ENCODE measurements around the gene RAD51B.
A peak's percentile ranks its signal among the peaks of the same experiment; 100 is the strongest.

RAD51B gene

GRCh38 chr14:68308726-68309520, 489.3 kb downstream of the RAD51B start:
- no peak for DNase-seq
- H3K4me3 Mint-ChIP-seq = no peak overlapping the region
- no peak for ATAC-seq (replicated peaks)

GRCh38 chr14:68309616-68310015, 490.0 kb downstream of the RAD51B start:
- no peak for ATAC-seq (replicated peaks)
- H3K4me1 Mint-ChIP-seq (ENCODE audit: low read depth in 2 of 2) = peaks cover 0 to 6% of the 10 kb centered on the region in 2 donors

More at GRCh38 chr14:68308726-68309520, 489.3 kb downstream of the RAD51B start:
- no peaks in the 10 kb centered on the region for H3K27me3 Mint-ChIP-seq
- H3K9me3 Mint-ChIP-seq = no peaks in the 10 kb centered on the region
- no peaks in the 10 kb centered on the region for H3K36me3 Mint-ChIP-seq (ENCODE audit: insufficient read depth)
- peaks cover 0 to 6% of the 10 kb centered on the region in 2 donors for H3K4me1 Mint-ChIP-seq (ENCODE audit: low read depth in 2 of 2)
- no peak overlapping the region for H3K27ac Mint-ChIP-seq

GRCh38 chr14:68312300-68312699, 492.7 kb downstream of the RAD51B start:
- DNase-seq (no peak), ATAC-seq (replicated peaks) (no peak)
- no peak overlapping the region for H3K4me3 Mint-ChIP-seq
- H3K9me3 Mint-ChIP-seq = no peaks in the 10 kb centered on the region
- peaks cover 0 to 6% of the 10 kb centered on the region in 2 donors for H3K4me1 Mint-ChIP-seq (ENCODE audit: low read depth in 2 of 2)
- H3K27me3 Mint-ChIP-seq = no peaks in the 10 kb centered on the region
- peak overlapping the region; percentile 16 to 54 for H3K27ac Mint-ChIP-seq
- no peaks in the 10 kb centered on the region for H3K36me3 Mint-ChIP-seq (ENCODE audit: insufficient read depth)

More at GRCh38 chr14:68309616-68310015, 490.0 kb downstream of the RAD51B start:
- Mint-ChIP-seq H3K4me3 (no peak overlapping the region), H3K36me3 (ENCODE audit: insufficient read depth) (no peaks in the 10 kb centered on the region), H3K27me3 (no peaks in the 10 kb centered on the region), H3K27ac (no peak overlapping the region), H3K9me3 (no peaks in the 10 kb centered on the region)
- no peak for DNase-seq

DNA sequence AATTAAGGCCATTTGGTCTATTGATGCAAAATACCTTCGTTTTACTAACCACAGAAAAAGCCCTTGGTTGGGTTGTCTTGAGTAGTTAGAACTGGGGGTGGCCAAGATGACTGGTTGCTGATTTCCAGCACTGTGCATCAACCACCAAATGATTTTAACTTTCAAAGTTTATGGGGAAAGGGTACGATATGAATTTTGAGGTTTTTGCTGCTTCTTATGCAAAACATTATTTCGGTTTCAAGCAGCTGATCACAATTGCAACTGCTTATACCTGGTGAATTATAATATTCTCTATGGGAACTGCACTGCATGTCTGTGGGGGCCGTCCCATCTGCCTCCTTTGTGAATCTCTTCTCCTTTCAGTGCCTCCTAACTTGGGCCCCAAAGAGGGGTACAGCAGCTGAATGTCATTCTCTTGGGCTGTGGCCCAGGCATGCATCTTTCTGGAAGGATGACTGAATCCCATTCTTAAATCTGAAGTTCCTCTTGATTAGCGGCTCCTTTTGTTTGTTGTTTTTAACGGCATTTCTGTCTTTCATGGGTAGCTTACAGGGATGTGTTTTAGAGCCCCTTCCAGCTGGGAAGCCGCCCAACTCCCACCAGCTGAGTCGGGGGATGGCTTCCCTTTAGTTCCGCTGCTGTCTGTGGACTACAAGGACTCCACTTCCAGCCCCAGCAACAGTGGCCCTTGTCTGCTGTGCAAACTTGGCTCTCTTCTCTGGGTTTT, 493.5 kb downstream of the RAD51B start:
- DNase-seq (no peak), ATAC-seq (replicated peaks) (no peak)
- Mint-ChIP-seq H3K27me3 (no peaks in the 10 kb centered on the region), H3K9me3 (no peaks in the 10 kb centered on the region), H3K36me3 (ENCODE audit: insufficient read depth) (no peaks in the 10 kb centered on the region), H3K4me1 (ENCODE audit: low read depth in 2 of 2) (peaks cover 0 to 6% of the 10 kb centered on the region in 2 donors), H3K27ac (peak overlapping the region in 1 of 2 donors; percentile 54), H3K4me3 (no peak overlapping the region)

- Mint-ChIP-seq H3K4me1 (ENCODE audit: low read depth in 2 of 2) (peaks cover 0 to 6% of the 10 kb centered on the region in 2 donors), H3K27ac (no peak overlapping the region), H3K36me3 (ENCODE audit: insufficient read depth) (no peaks in the 10 kb centered on the region), H3K9me3 (no peaks in the 10 kb centered on the region), H3K4me3 (no peak overlapping the region), H3K27me3 (no peaks in the 10 kb centered on the region)
- no peak for DNase-seq
- ATAC-seq (replicated peaks) = no peak
These were observed 495.1 kb downstream of the RAD51B start for GRCh38 chr14:68314642-68315041.

DNA sequence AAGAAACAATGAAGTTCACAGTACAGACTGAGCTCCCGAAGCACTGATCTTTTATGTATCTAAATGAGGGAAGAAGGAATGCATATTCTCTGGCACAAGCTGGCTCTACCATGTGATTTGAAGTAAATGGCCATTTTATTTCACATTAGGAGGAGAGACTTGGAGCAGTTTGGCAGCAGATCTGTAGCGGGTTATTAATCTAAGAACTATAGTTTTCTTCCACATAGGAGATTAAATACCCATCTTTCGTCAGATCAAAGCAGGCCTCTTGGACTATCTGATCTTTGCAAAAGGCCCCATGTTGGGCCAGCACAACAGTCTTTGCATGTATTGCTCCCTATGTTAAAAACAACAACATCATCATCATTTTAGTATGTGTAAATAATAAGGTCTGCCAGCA, 495.5 kb downstream of the RAD51B start:
- no peak for ATAC-seq (replicated peaks)
- H3K36me3 Mint-ChIP-seq (ENCODE audit: insufficient read depth) = no peaks in the 10 kb centered on the region
- peaks cover 0 to 5% of the 10 kb centered on the region in 2 donors for H3K4me1 Mint-ChIP-seq (ENCODE audit: low read depth in 2 of 2)
- H3K4me3 Mint-ChIP-seq = no peak overlapping the region
- no peaks in the 10 kb centered on the region for H3K9me3 Mint-ChIP-seq
- H3K27me3 Mint-ChIP-seq = no peaks in the 10 kb centered on the region
- no peak overlapping the region for H3K27ac Mint-ChIP-seq
- no peak for DNase-seq

GRCh38 chr14:68316078-68316868, 496.7 kb downstream of the RAD51B start:
- ATAC-seq (replicated peaks) (no peak), DNase-seq (no peak)
- no peaks in the 10 kb centered on the region for H3K9me3 Mint-ChIP-seq
- peaks cover 2 to 9% of the 10 kb centered on the region in 2 donors for H3K4me1 Mint-ChIP-seq (ENCODE audit: low read depth in 2 of 2)
- no peaks in the 10 kb centered on the region for H3K36me3 Mint-ChIP-seq (ENCODE audit: insufficient read depth)
- H3K27ac Mint-ChIP-seq = no peak overlapping the region
- no peak overlapping the region for H3K4me3 Mint-ChIP-seq
- no peaks in the 10 kb centered on the region for H3K27me3 Mint-ChIP-seq

DNA sequence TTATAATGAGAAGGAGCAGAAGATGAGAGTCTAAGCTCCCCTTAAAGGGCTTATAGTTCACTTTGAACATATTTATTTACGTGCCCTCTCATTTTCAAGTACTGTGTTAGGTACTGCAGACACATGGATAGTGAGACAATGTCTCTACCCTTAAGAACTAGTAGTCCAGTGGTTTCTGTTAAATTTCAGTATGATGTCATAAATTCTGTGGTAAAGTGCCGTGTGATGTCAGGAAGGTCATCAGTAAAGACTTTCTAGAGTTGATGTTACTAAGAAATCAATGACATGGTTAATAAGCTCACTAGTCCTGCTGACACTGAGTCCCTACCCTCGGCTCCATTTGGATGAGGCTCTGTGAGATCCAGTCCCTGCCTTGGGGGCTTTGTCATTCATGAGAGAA, 497.7 kb downstream of the RAD51B start:
- H3K27me3 Mint-ChIP-seq = no peaks in the 10 kb centered on the region
- ATAC-seq (replicated peaks) (no peak), DNase-seq (no peak)
- no peak overlapping the region for H3K4me3 Mint-ChIP-seq
- no peak overlapping the region for H3K27ac Mint-ChIP-seq
- H3K36me3 Mint-ChIP-seq (ENCODE audit: insufficient read depth) = no peaks in the 10 kb centered on the region
- H3K4me1 Mint-ChIP-seq (ENCODE audit: low read depth in 2 of 2) = peaks cover 2 to 10% of the 10 kb centered on the region in 2 donors
- no peaks in the 10 kb centered on the region for H3K9me3 Mint-ChIP-seq

- Mint-ChIP-seq H3K27me3 (no peaks in the 10 kb centered on the region), H3K4me3 (no peak overlapping the region), H3K9me3 (no peaks in the 10 kb centered on the region), H3K27ac (peak overlapping the region in 1 of 2 donors; percentile 32), H3K36me3 (ENCODE audit: insufficient read depth) (no peaks in the 10 kb centered on the region), H3K4me1 (ENCODE audit: low read depth in 2 of 2) (peaks cover 0 to 10% of the 10 kb centered on the region in 2 donors)
- DNase-seq = no peak
- ATAC-seq (replicated peaks) = no peak
These were observed 499.2 kb downstream of the RAD51B start for GRCh38 chr14:68318828-68319227.

- DNase-seq (no peak), ATAC-seq (replicated peaks) (no peak)
- H3K27me3 Mint-ChIP-seq = no peaks in the 10 kb centered on the region
- no peaks in the 10 kb centered on the region for H3K9me3 Mint-ChIP-seq
- H3K4me3 Mint-ChIP-seq = no peak overlapping the region
- no peak overlapping the region for H3K27ac Mint-ChIP-seq
- no peaks in the 10 kb centered on the region for H3K36me3 Mint-ChIP-seq (ENCODE audit: insufficient read depth)
- H3K4me1 Mint-ChIP-seq (ENCODE audit: low read depth in 2 of 2) = peaks cover 0 to 10% of the 10 kb centered on the region in 2 donors
These were observed 500.9 kb downstream of the RAD51B start for GRCh38 chr14:68320495-68320894.

DNA sequence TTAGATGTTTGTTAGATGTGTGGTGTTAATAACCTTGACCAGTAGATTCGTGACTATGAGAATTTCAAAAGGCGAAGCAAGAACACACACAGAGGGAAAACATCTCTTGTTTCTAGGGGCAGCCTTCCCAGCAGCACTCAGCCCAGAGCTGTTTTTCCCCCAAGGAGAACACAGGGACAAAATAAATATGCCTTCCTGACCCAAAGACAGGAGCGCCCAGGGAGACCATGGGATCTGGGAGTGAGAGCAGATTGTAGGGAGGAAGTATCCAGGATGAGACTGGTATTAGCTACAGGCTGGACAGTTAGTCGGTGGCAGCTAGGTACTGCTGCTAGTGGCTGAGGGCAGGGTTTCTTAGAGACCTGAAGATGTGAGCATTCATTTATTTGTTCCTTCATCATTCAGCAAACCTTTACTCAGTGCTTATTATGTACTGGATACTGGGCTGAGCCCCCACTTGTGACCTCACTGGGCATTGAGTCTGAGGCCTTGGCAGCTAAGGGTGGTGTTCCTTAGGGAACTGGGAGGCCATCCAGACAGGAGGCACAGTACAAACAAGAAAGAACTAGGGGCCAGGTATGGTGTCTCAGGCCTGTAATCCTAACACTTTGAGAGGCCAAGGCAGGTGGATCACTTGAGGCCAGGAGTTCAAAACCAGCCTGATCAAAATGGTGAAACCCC, 503.5 kb downstream of the RAD51B start:
- no peaks in the 10 kb centered on the region for H3K36me3 Mint-ChIP-seq (ENCODE audit: insufficient read depth)
- H3K9me3 Mint-ChIP-seq = no peaks in the 10 kb centered on the region
- H3K27me3 Mint-ChIP-seq = no peaks in the 10 kb centered on the region
- DNase-seq (no peak), ATAC-seq (replicated peaks) (no peak)
- no peak overlapping the region for H3K4me3 Mint-ChIP-seq
- no peak overlapping the region for H3K27ac Mint-ChIP-seq
- peaks cover 0 to 10% of the 10 kb centered on the region in 2 donors for H3K4me1 Mint-ChIP-seq (ENCODE audit: low read depth in 2 of 2)

GRCh38 chr14:68325267-68325807, 505.8 kb downstream of the RAD51B start:
- Mint-ChIP-seq H3K9me3 (no peaks in the 10 kb centered on the region), H3K4me3 (no peak overlapping the region), H3K36me3 (ENCODE audit: insufficient read depth) (no peaks in the 10 kb centered on the region), H3K27me3 (no peaks in the 10 kb centered on the region), H3K4me1 (ENCODE audit: low read depth in 2 of 2) (peaks cover 0 to 10% of the 10 kb centered on the region in 2 donors), H3K27ac (no peak overlapping the region)
- ATAC-seq (replicated peaks) (no peak), DNase-seq (no peak)

DNA sequence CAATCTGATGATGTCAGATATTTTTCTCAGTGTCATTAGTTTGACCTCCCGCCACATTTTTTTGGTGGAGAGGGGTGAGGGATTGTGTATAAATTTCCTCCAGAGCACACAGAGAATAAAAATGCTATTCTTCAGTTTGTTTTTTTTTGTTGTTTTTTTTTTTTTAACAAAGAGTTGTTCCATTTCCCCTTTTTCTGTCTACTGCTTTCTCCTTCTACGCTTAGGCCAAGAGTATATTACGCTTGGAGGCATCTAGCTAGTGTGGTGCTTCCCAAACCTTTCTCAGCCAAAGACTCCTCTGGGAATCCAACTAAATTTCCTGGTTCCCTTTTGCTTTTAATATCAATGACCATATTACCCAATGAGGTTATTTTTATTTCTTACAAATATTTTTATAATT, 507.7 kb downstream of the RAD51B start:
- Mint-ChIP-seq H3K4me1 (ENCODE audit: low read depth in 2 of 2) (no peaks in the 10 kb centered on the region), H3K27ac (no peak overlapping the region), H3K36me3 (ENCODE audit: insufficient read depth) (no peaks in the 10 kb centered on the region), H3K9me3 (no peaks in the 10 kb centered on the region), H3K27me3 (no peaks in the 10 kb centered on the region), H3K4me3 (no peak overlapping the region)
- DNase-seq (no peak), ATAC-seq (replicated peaks) (no peak)

Measured in effector memory CD8-positive, alpha-beta T cell (primary cell).